HCT116 (cell line): ENCODE data around the gene SHANK1.

Experiments used
- CBX3 ChIP-seq: IDR thresholded peaks from 2 replicates; pipeline ENCODE4 v1.6.1; 2012; ENCODE audit warnings: low read depth
- EGR1 ChIP-seq: IDR thresholded peaks from 2 replicates; pipeline ENCODE4 v1.6.1; 2012; ENCODE audit warnings: low read depth
- EZH2 ChIP-seq: fragments of 200-600 bp; sonication (generic); IDR thresholded peaks from 2 replicates; pipeline ENCODE4 v1.6.1; 2017; ENCODE audit warnings: antibody characterized with exemption, mixed run types
- EZH2phosphoT487 ChIP-seq: fragments of 200-600 bp; IDR thresholded peaks from 2 replicates; pipeline ENCODE4 v1.6.1; 2018; ENCODE audit warnings: antibody characterized with exemption, borderline replicate concordance
- JUND ChIP-seq: IDR thresholded peaks from 2 replicates; pipeline ENCODE4 v1.6.1; 2012
- POLR2A ChIP-seq: IDR thresholded peaks from 2 replicates; pipeline ENCODE4 v1.7.0; 2011; ENCODE audit warnings: borderline replicate concordance; ENCODE audit not compliant: insufficient read depth, insufficient read length; ENCODE audit errors: extremely low read depth
- SIN3A ChIP-seq: IDR thresholded peaks from 2 replicates; pipeline ENCODE4 v1.6.1; 2012; ENCODE audit warnings: low read depth
- SP1 ChIP-seq: IDR thresholded peaks from 2 replicates; pipeline ENCODE4 v1.6.1; 2012; ENCODE audit warnings: low read depth
- YY1 ChIP-seq: IDR thresholded peaks from 2 replicates; pipeline ENCODE4 v1.6.1; 2011; ENCODE audit warnings: low read length, low read depth, moderate library complexity, mild to moderate bottlenecking; ENCODE audit not compliant: insufficient replicate concordance; ENCODE audit errors: extremely low read depth
- ZNF274 ChIP-seq: fragments of 200-500 bp; sonication (Bioruptor generic); IDR thresholded peaks from 2 replicates; pipeline ENCODE4 v1.6.1; 2014; ENCODE audit warnings: mild to moderate bottlenecking, low read depth, low read length, inconsistent platforms
- TF ChIP-seq, protein P1 (sequence below), 3 experiments: fragments of 200-600 bp in 1 of 3; sonication (generic) in 1 of 3; IDR thresholded peaks in 2 of 3; conservative IDR thresholded peaks in 1 of 3; 2 replicates each; pipeline ENCODE4 v1.5.1; 2012 to 2017; ENCODE audit warnings: low read depth in 2 of 3, low read length in 2 of 3, antibody characterized with exemption in 1 of 3, borderline replicate concordance in 1 of 3, control low read depth in 1 of 3, mild to moderate bottlenecking in 1 of 3, mixed read lengths in 1 of 3, mixed run types in 1 of 3, moderate library complexity in 1 of 3; ENCODE audit not compliant: insufficient read depth in 1 of 3
- TF ChIP-seq, protein P2 (sequence below): IDR thresholded peaks from 2 replicates; pipeline ENCODE4 v1.6.1; 2012; ENCODE audit warnings: low read depth

DNA sequence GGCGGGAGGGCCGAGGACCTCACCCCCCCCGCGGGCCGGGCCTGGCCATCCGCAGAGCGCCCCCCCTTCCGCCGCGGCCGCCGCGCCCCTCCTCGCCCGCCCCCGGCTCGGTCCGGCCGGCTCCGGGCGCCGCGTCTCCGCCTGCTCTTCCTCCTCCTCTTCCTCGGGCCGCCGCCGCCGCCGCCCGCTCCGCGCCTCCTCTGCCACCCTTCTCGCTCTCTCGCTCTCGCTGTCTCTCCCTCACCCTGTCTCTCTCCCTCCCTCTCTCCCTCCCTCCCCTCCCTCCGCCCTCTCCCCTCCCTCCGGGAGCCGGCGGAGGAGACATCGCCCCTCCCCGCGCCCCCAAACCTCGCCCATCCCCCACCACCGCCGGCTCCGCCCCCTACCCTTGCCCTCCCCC lies at the start of gene SHANK1:
- TF ChIP-seq SIN3A (no peak), ZNF274 (no peak), EZH2 (no peak), EZH2phosphoT487 (no peak), EGR1 (no peak), CBX3 (no peak), POLR2A (no peak), JUND (no peak), SP1 (no peak), YY1 (no peak)
- TF ChIP-seq, protein P1, sequence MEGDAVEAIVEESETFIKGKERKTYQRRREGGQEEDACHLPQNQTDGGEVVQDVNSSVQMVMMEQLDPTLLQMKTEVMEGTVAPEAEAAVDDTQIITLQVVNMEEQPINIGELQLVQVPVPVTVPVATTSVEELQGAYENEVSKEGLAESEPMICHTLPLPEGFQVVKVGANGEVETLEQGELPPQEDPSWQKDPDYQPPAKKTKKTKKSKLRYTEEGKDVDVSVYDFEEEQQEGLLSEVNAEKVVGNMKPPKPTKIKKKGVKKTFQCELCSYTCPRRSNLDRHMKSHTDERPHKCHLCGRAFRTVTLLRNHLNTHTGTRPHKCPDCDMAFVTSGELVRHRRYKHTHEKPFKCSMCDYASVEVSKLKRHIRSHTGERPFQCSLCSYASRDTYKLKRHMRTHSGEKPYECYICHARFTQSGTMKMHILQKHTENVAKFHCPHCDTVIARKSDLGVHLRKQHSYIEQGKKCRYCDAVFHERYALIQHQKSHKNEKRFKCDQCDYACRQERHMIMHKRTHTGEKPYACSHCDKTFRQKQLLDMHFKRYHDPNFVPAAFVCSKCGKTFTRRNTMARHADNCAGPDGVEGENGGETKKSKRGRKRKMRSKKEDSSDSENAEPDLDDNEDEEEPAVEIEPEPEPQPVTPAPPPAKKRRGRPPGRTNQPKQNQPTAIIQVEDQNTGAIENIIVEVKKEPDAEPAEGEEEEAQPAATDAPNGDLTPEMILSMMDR (IDR thresholded peaks at IDR 0.05 in 2 of 3, conservative IDR thresholded peaks at IDR 0.05 in 1 of 3; ENCODE audit: borderline replicate concordance in 1 of 3, insufficient read depth in 1 of 3, low read depth in 2 of 3, low read length in 2 of 3), result no peak
- TF ChIP-seq, protein P2, sequence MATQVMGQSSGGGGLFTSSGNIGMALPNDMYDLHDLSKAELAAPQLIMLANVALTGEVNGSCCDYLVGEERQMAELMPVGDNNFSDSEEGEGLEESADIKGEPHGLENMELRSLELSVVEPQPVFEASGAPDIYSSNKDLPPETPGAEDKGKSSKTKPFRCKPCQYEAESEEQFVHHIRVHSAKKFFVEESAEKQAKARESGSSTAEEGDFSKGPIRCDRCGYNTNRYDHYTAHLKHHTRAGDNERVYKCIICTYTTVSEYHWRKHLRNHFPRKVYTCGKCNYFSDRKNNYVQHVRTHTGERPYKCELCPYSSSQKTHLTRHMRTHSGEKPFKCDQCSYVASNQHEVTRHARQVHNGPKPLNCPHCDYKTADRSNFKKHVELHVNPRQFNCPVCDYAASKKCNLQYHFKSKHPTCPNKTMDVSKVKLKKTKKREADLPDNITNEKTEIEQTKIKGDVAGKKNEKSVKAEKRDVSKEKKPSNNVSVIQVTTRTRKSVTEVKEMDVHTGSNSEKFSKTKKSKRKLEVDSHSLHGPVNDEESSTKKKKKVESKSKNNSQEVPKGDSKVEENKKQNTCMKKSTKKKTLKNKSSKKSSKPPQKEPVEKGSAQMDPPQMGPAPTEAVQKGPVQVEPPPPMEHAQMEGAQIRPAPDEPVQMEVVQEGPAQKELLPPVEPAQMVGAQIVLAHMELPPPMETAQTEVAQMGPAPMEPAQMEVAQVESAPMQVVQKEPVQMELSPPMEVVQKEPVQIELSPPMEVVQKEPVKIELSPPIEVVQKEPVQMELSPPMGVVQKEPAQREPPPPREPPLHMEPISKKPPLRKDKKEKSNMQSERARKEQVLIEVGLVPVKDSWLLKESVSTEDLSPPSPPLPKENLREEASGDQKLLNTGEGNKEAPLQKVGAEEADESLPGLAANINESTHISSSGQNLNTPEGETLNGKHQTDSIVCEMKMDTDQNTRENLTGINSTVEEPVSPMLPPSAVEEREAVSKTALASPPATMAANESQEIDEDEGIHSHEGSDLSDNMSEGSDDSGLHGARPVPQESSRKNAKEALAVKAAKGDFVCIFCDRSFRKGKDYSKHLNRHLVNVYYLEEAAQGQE, result no peak
